Stimulated activated CD4-positive, alpha-beta T cell treated with anti-CD3 and anti-CD28 coated beads, Interleukin-2, amount 100 ng/mL, for 4 hours (primary cell): ENCODE results near the gene ABCA7.
A peak's percentile ranks its signal among the peaks of the same experiment; 100 is the strongest.
"Not testable (repeated sequence)": the region's sequence is repeated elsewhere in the genome, so short reads cannot be mapped to it uniquely, and the experiment has no call there.

Experiments
- DNase-seq: peaks from one replicate; pipeline ENCODE4 v3.0.0-alpha.2; 2020; ENCODE audit warnings: low read depth

ABCA7 gene

DNA sequence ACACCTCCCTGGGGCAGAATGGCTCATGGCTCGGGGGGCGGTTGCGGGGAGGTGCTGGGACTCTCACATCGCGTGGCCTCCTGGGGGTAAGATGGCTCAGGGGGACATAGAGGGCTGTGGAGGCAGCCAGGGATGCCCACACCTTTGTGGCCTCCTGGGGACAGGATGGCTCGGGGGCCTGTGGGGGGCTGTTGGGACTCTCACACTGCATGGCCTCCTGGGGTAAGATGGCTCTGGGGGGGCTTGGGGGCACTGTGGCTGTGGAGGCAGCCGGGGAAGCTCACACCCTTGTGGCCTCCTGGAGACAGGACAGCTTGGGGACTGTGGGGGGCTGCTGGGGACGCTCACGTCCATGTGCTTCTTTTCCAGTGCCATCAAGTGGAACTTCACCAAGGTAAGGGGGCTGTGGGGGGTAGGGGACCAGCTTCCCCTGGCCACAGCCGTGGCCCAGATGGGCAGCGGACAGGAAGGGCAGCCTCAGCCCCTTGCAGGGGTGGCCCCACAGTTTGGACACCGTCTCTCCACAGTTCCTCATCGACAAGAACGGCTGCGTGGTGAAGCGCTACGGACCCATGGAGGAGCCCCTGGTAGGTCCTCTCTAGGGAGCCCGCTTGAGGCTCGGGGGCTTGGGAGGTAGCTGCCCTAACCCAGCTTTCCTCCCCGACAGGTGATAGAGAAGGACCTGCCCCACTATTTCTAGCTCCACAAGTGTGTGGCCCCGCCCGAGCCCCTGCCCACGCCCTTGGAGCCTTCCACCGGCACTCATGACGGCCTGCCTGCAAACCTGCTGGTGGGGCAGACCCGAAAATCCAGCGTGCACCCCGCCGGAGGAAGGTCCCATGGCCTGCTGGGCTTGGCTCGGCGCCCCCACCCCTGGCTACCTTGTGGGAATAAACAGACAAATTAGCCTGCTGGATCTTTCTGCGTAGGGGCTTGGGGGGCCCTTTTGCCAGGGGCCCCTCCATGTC lies 66.2 kb downstream of the ABCA7 start:
- DNase-seq = no peak

DNA sequence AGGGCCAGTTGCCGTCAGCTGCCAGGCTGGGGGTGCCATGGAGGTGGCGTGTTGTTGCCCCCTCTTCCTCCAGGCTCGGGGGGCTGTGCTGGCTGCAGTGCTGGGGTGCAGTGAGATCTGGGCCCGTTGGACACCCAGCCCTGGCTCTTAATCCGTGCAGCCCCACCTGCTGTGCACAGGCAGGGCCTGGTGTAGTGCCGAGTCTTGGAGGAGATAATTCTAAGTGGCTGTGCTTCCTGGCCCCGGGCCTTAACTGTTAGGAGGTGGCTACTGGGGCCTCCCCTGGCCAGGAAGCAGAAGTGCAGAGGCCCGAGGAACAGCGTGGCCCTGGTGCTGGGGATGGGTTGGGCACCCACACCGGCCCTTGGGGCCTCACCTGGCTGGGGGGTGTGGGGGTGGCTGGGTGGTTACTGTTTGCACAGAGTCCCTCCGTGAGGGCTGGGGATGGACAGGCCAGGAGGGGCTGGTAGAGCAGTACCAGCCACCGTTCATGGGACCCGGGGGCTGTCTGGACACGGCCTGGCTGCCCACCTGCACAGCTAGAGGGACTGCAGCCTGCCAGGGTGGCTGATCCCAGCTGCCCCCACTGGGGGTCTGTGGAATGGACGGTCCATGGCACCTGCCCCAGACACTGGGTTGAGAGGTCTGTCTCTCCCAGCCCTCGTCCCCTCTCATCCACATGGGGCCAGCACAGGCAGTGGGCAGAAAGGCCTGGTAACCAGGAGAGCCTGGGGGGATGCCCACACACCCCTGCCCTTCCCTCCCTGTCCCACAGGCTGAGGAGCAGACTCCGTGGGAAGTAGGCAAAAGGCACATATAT lies 67.1 kb downstream of the ABCA7 start:
- no peak for DNase-seq

DNA sequence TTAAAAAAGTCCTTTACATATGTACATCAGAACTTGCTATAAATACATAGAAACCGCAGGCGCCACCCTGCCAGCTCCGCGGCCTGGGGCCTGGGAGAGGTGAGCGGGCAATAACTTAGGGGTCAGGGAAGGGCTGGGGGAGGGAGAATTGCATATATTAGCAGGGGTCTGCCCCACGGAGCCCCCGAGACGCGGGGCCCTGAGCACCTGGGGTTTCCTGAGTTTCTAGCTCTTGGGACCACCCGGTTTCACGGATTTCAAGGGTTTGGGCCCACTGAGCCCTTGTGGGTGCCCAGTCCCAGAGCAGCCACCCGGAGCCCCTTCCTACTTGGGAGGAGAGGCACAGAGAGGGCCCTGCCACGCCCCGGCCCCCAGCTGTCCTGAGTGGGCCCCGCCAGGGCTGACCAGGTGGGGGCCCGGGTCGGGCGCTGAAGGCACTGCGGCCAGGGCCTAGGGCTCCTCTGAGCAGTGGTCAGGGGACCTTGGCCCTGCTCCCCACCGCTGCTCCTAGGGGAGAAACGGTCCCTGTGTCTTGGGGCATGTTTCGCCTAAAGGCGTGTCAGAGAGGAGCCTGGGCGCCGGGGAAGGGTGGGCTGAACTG lies 67.9 kb downstream of the ABCA7 start:
- no peak for DNase-seq

DNA sequence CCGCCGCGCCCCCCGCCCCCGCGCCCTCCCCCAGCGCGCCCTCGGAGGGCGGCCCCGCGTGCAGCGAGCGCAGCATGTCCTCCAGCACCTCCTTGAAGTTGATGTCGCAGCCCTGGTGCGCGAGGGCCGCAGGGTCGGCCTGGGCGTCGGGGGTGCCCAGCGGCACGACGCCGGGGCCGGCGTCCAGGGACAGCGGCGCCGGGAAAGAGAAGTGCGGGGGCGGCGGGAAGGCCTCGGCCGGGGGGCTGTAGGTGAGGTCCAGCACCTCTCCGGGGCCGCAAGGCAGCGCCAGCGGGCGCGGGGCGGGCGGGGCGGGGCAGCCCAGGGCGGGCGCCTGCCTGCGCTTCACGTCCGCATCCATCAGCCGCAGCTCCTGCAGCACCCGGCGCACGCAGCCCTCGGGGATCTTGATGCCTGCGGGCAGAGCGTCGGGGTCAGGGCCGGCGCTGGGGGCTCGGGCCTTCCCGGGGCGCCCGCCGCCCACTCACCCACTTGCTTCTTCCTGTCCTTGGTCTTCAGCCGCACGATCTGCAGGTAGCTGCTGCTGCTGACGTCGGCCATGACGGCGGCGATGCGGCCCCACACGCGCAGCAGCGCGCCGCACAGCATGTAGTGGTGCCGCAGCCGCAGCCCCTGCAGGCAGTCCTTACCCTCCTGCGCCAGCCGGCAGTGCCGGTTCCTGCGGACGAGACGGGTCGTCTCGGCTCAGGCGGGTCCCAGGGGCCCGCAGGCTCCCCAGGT lies 68.6 kb downstream of the ABCA7 start:
- DNase-seq = no peak

DNA sequence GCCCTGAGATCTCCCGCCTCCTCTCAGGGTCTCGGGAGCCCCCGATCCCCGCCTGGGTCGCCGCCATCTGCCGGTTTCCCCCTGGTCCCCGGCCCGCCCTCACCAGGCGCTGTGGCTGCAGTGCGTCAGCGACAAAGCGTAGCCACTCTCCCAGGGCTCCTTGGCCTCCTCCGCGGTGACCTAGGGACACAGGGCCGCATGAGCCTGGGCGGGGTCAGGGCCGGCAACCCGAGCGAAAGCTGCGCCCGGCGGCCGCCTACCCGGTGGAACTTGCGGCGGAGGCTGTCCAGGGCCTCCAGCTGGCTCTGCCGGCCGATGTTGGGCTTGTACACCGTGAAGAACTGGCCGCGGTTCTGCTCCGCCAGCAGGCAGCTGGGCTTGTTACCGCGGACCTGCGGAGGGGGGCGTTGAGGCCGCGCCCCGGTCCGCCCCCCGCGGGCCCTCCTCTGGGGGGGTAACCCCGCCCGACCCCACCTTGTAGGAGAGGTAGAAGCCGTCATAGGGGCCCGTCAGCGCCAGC lies 69.2 kb downstream of the ABCA7 start:
- no peak for DNase-seq

DNA sequence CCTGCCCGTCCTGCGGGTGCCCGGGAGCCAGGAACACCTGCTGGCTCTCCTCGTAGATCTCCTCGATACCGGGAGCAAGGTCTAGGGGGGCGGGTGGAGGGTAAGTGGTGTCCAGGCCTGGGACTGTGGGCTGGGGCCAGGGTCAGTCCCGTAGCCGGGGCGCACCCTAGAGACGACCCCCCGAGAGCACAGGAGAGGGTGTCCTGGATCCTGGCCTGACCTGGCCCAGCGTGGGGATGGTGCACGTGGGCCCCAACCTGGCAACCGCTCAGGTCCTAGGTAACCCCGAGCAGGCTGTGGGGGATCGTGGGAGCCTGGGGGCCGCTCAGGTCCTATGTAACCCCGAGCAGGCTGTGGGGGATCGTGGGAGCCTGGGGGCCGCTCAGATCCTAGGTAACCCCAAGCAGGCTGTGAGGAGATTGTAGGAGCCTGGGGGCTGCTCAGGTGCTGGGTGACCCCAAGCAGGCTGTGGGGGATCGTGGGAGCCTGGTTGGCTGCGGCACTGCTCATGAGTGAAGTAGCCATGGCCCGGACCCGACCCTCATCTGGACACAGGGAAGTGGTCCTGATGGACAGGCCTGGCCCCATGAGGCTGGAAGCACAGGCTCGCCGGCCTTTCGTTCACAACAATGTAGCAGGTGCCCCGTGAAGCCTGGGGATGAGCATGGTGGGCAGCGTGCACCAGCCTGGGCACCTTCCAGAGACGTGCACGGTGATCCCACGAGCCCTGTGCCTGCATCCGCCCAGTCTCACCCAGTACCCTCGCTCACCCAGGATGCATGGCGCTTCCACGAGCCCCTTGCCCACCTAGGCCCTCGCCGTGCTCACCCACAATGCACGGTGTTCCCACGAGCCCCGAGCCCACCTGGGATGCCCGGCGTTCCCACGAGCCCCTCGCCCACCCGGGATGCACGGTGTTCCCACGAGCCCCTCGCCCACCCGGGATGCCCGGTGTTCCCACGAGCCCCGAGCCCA lies 70.1 kb downstream of the ABCA7 start:
- no peak for DNase-seq

DNA sequence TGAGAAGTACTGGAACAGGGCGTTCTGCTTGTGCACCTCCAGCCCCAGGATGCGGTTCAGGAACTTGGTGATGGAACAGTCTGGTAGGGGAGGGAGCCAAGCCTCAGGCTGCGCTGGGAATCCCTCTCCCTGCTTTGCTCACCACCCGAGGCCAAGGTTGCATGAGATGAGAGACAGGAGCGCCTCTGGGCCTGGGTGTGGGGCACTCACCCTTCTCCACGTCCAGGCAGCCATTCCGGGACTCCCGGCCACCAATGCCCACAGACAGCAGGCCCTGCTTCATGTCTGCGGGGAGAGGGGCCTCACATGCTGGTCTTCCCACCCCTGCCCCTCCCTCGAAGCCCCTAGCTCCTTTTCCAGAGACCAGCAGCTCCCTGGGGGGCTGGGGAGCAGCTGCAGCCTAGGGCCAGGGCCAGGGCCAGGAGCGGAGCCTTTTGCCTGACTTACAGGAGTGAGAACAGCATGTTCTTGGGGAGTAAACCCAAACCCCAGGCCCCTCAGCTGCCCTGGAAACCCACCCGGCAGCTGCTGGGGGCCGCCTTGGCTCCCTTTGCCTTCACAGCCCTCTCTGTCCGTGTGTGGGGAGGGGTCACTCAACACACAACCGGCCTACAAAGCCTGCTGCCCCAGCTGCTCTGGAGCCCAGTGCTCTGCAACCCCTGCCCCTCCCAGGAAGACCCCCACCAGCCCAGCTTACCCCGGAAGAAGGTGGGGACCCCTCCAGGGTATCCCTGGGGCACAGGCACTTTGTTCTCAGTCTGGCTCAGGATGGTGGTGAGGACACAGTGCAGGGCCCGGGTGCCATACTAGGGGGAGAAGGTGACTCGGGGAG lies 71.1 kb downstream of the ABCA7 start:
- DNase-seq = no peak

DNA sequence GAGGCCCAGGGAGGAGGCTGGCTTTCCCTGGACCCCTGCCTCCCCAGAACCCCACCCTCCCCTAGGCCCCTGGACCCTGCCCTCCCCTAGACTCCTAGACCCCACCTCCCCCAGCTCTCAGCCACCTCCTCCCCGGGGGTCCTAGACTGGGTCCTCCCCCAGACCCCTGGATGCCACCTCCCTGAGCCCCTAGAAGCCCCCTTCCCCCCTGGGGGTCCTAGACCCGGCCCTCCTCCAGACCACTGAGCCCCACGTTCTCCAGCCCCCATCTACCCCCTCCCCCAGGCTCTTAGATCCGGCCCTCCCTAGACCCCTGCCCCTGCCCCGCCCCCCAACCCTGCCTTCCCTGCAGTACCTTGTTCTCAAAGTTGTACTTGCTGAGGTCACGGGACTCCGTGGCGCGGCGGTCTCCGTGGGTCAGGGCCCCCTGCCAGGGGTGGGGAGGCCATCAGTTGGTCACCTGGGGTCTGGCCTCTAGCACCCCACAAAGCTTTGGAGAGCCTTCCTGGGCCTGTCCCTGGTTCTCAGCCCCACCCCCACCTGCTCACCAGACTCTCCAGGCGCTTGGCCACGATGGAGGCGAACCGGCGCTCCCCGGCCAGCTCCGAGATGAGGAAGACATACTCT lies 71.8 kb downstream of the ABCA7 start:
- DNase-seq = no peak

DNA sequence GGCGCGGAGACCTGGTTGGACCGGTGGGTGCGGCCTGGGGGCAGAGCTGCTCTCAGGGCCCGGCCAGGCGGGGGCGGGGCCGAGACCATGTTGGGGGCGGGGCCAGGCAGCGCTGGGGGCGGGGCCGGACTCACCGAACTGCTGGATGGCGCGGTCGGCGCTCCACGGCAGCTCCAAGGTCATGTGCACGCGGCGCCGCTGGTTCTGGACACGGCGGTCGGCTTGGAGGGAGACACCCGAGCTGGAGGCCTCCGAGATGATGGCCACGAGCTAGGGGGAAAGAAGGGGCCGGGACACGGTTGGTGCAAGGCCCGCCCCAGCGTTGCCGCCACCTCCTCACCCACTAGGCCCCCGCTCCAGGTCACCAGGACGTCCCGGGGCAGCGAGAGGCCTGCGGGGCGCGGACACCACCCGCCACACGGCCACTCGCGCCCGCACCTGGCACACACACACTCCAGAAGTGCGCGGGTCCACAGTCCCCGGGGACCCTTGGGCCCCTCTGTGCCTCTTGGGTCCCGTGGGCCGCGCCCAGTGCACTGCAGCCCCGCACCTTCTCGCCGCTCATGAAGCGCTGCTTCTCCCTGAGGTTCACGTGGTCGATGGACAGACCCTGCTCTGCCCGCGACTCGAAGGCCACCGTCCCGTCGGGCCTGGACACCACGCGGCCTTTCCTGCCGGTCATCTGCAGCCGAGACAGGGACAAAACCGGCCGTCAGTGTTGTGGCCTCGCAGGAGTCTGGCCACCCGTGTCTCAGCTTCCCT lies 72.5 kb downstream of the ABCA7 start:
- no peak for DNase-seq

DNA sequence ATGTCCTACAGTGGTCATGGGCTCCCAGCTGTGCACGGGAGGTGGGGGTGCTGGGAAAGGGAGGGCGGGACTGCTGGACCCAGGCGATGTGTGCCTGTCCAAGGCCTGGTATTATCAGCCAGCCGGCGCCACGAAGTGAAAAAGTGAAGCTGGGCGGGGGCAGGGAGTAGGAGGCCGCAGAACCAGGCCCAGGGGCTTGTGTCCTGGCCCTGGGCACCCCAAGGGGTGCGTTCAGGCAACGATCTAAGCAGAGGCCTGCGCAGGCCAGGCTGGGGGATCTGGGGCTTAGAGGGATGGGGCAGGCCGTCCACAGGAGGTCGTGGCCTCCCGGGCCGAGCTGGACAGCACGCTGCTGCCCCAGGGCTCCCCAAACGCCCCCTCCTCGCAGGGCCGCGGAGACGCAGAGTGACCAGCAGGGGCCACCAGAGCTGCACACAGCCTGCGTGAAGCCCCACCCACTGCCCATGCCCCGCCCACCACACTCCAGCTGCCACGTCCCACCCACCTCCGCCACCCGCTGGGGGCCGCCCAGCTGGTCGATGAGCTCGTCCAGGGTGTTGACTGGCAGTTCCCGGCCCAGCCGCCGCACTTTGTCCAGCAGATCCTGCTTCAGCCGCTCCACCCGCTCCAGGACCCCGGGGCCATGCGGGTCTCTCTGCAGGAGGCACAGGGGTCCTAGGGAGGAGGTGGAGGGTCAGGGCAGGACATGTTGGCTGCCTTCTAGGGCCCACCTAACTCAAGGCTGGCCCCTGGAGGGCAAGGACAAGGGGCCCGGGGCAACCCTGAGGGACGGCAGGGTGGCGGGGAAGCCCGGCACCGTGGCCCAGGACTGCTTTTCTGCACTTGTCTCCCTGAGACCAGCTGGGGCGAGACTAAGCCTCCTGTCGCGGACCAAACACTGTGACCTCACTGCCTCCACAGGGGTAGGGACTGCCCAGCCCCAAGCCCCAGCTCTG lies 73.4 kb downstream of the ABCA7 start:
- DNase-seq = peak; percentile 74

DNA sequence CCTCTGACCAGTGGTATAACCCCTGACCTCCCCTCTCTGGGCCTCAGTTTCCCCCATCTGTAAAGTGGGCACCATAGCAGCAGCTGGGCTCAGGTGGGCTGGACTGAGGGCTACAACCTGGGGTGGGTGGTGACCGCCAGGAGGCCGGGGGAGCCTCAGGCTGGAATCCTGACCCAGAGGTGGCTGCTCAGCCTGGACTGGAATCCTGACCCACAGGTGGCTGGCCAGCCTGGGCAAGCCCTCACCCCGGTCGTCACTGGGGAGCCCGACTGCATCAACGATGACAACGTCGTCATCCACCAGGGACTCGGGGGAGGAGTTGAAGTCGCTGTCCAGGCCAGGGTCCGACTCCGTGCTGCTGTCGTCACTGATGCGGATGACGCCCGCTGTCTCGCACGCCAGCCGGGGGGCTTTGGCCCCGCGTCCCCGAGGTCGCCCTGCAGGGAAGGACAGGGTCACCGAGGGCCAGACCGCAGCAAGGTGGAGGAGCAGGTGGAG lies 74.1 kb downstream of the ABCA7 start:
- DNase-seq = no peak

DNA sequence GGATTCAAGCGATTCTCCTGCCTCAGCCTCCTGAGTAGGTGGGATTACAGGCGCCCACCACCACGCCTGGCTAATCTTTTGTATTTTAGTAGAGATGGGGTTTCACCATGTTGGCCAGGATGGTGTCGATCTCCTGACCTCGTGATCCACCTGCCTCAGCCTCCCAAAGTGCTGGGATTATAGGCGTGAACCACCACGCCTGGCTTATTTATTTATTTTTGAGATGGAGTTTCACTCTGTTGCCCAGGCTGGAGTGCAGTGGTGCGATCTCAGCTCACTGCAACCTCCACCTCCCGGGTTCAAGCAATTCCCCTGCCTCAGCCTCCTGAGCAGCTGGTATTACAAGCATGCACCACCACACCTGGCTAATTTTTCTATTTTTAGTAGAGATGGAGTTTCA lies 74.8 kb downstream of the ABCA7 start:
- not testable (repeated sequence) for DNase-seq
